Gastrocnemius medialis (tissue), 4 donors: Measurements from ENCODE around the gene CALD1.

Experiments used
- CTCF ChIP-seq, 5 experiments: fragments of 450-650 bp in 3 of 5; fragments of 200-600 bp in 2 of 5; sonication (generic) in 2 of 5; IDR thresholded peaks in 4 of 5; conservative IDR thresholded peaks in 1 of 5; 1 replicate in 4 of 5; 2 replicates in 1 of 5; pipeline ENCODE4 v1.5.1; 2016 to 2019; ENCODE audit warnings: antibody characterized with exemption in 5 of 5, mild to moderate bottlenecking in 3 of 5, moderate library complexity in 3 of 5
- POLR2A ChIP-seq, 2 donors: fragments of 450-650 bp; IDR thresholded peaks; one replicate each; pipeline ENCODE4 v1.6.1; 2017; ENCODE audit warnings: antibody characterized with exemption in 2 of 2, mild to moderate bottlenecking in 2 of 2, moderate library complexity in 2 of 2

GRCh38 chr7:134925766-134926165, 146.3 kb downstream of the CALD1 start:
- TF ChIP-seq POLR2A (IDR thresholded peaks at IDR 0.05) (no peak), CTCF (IDR thresholded peaks at IDR 0.05 in 4 of 5, conservative IDR thresholded peaks at IDR 0.05 in 1 of 5) (no peak)
